NB4 (cell line): ENCODE data around the gene MTERF1.

Source experiments
- CTCF ChIP-seq: IDR thresholded peaks from one replicate; pipeline ENCODE4 v1.5.1; 2012; ENCODE audit warnings: low read depth, low read length
- MAX ChIP-seq: IDR thresholded peaks from 2 replicates; pipeline ENCODE4 v1.6.1; 2011; ENCODE audit warnings: low read depth, low read length
- MYC ChIP-seq: IDR thresholded peaks from 2 replicates; pipeline ENCODE4 v1.6.1; 2011; ENCODE audit warnings: low read depth, low read length
- POLR2A ChIP-seq: IDR thresholded peaks from 2 replicates; pipeline ENCODE4 v1.6.1; 2011; ENCODE audit warnings: mild to moderate bottlenecking; ENCODE audit not compliant: insufficient read length; ENCODE audit errors: extremely low read depth

- no peak for TF ChIP-seq POLR2A
- TF ChIP-seq CTCF: no peak
- TF ChIP-seq MAX: no peak
- no peak for TF ChIP-seq MYC
Observed at GRCh38 chr7:91835826-91836368, 44.6 kb downstream of the MTERF1 start.
